Cortex of kidney (tissue), 1 donor: ENCODE measurements around the gene SRSF4.

Experiments used
- DNase-seq: peaks from one replicate; lab custom pipeline; 2025; lab: John Stamatoyannopoulos, UW

Gene SRSF4

DNA sequence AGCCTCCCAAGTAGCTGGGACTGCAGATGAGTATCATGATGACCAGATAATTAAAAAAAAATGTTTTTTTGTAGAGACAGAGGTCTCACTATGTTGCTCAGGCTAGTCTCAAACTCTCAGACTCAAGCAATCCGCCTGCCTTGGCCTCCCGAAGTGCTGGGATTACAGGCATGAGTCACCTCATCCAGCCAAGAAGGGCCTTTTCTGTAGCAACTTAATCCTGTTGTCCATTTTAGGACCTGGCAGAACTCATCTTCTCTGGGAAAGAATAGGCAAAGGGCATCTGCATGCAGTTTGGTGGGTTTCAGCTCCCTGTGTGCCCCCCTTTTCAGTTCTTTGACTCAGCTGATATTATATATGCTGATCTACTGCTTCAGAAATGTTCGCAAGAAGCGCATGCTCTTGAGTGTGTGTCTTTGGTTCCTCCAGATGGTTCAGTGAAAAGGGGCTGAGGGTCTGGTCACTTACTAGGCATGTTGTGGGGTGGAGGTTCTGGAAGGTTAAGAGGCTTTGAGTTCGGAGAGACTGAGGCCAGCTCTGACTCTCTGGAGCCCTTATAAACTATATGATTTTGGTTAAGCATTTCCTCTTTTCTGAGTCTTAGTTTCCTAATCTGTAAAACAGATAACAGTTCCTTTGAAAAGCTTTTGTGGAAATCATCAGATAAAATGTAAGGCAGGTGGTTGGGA, 19.4 kb upstream of the SRSF4 start:
- no peak for DNase-seq

DNA sequence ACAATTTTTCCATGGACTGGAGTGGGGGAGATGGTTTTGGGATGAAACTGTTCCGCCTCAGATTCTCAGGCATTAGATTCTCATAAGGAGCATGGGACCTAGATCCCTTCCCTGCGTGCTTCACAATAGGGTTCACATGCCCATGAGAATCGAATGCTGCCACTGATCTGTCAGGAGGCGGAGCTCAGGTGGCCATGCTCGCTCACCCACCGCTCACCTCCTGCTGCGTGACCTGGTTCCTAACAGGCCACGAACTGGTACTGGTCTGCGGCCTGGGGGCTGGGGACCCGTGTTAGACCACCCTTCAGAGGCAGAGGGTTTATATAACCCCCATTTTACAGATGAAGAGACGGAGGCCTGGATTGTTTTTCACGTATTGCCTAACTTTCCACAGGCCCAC, 16.3 kb upstream of the SRSF4 start:
- no peak for DNase-seq

DNA sequence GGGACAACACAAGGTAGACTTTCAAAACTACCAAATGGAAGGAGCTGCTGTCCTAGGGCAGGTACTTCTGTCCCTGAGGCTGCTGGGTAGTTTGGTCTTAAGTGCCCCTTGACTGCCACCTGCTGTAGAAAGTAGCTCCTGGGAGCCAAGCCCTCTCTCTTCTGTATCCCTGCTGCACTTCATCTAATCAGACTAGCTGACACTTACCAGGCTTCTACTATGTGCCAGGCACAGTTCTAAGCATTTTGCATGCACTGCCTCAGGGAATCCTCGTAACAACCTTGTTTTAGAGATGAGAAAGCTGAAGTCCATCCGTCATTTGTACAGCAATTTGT, 15.9 kb upstream of the SRSF4 start:
- no peak for DNase-seq

DNA sequence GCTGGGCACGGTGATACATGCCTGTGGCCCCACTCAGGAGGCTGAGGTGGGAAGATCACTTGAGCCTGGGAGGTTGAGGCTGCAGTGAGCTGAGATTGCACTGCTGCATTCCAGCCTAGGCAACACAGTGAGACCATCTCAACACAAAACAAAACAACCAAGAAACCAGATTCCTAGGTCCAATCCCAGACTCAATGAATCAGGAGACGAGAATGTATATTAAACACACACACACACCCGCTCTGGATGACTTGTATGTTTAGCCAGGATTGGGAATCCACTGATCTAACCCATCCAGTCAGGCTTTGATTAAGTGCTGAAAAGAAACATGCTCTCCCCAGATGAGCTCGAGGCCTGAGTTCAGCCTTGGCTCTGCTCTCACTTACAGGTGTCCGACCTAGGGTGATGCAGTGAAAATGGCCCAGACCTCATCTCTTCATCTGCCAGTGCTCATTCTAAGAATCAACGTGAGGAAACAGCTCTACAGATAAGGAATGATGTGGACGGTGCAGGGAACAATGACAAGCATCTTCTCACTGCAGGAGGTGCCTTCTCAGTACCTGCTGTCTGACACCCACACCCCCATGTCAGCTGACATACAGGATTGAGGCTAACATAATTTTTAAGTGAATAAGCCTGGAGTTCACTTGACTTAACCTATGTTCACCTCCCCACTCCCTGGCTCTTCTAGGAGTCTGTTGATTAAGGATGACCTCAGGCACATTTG, 15.3 kb upstream of the SRSF4 start:
- no peak for DNase-seq

DNA sequence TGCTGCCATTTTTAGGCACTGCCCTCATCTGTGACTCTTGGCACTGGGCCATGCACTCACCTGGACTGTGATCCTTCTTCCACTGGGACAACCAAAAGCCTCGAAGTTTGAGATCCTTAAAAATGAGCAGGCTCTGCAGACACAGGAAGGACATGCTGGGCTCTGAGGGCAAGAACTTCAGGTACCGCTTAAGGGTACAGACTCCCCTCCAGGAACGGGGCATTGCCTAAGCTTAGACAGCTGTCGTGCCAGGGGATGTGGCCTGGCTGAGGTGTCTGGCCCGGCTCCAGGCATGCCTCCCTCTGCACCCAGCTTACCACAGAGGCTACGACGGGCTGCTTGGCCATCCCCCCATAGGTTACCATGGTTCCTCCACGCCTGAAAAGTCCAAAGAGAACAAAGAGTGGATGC, 14.2 kb upstream of the SRSF4 start:
- DNase-seq, result no peak

DNA sequence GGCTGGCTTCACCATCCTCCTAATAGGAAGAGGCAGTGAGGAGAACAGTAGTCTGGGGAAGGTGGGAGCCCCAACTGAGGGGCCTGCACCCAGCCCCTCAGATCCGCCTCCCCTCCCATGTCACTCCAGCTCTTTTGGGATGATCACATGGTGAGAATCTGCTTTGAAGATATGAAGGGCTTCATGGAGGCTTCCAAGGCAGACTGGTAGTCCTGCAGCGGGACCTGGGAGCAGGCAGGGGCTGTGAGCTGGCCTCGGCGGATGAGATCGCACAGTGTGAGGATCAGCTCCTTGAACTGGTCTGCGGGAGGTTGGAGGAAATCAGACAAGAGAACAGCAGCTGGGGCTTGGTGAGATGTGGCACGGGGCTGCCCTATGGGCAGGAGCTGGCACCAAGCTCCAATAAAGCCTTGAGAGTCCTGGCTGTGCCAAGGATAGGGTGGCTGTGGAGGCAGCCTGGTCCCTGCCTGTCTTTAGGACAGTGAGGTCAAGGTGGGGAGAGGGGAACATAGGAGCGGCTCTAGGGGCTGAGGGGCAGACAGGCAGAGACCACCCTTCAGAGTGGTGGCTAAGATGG, 12.3 kb upstream of the SRSF4 start:
- no peak for DNase-seq

DNA sequence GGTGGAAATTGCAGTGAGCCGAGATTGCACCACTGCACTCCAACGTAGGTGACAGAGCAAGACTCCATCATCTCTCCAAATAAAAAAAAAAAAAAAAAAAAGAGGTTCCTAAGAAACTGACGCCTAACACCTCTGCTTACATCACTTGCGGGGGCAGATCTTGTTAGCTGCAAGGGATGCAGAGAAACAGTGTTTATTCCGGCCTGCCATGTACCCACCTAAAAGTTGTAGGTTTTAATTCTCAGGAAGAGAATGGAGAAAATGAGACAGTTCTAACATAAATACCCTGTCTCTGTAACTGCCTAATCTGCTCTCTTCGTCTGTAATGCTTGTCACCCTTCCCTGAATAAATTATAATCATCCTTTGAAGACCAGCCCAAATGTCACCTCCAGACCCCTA, 9.0 kb upstream of the SRSF4 start:
- no peak for DNase-seq

DNA sequence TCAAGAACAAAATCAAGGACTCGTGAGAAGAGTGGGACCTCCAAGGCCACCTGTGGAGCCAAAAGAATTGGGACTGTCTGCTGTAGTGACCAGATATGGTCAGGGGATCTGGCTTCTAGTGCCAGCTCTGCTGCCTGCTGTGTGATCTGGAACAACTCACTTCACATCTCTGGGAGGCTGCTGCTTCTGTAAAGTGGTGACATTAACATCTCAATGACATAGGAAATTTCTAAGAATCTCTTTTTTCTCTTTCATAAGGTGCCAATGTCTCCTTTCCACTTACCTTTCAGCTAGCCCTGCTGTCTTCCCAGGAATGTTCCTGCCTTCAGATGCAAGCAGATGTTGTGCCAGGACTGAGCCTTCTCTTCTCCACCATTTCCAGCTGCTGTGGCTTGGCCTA, 5.0 kb upstream of the SRSF4 start:
- DNase-seq, result no peak

DNA sequence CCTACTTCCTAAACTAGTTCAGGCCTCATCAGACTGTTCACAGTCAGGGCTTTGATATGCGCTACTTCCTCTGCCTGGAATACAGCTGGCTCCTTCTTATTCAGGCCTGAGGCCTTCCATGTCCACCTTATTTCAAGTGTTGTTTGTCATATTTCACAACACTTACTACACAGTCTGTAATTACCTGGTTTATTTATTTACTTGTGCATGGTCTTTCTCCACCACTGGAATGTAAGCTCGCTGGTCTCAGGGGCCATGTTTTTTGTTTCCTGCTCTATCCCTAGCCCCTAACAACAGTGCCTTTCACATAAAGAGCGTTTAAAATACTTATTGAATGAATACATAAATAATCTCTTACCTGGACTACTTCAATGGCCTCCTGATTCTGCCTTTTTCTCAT, 4.6 kb upstream of the SRSF4 start:
- no peak for DNase-seq

DNA sequence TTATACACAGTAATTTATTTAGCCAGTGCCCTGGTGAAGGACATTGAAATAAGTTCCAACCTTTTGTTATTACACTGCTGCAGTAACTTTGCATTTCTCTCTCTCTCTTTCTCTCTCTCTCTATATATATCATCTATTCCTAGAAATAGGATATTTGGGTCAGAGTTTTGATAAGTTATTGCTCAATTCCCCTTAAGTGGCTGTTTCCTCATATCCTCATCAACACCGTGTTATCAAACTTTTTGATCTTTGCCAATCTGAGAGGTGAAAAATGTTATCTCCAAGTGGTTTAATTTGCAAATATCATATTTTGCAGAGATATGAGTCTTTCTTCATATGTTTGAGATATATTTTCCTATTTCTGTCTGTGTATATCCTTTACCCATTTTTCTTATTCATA, 1.6 kb upstream of the SRSF4 start:
- no peak for DNase-seq

DNA sequence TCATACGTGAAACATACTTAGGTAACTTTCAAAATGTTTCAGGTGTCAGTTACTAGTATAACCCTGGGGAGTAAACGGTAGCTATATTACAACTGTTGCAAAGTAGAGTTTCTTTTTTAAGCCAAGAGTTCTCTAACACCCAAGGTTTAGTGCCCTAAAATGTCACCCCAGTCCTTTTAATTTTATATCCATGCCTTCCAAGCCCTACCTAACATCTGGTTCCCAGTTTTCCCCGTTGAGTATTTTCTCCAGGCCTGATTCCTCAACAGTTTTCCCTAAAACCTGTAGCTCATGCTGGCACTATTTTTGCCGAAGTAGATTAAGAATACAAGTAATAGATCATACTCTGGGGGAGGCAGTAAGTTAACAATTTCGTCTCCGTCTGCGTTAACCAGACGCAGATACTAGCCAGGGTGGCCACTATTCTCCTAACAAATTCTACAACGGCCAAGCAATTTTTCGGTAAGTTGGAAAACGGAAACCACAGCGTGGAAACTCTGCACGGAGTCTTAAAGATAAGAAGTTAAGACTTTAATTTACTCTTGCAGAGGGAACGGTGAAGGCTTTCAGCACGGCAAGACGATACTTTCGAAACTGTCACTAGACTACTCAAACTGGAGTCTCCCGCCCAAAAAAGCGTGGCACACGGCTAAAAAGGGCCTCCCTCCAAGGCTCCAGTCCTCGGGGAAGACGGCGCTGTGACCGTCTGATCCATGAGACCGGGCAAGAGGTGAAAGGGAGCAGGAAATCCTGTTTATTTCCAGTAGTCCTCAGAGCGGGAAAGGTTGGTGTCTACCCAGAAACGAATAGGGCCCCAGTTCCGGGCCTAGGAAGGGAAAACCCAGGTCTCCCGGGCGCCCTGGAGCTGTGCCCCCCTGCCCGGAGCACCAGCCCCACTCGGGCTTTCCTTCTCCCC, 945 bp downstream of the SRSF4 start:
- no peak for DNase-seq

DNA sequence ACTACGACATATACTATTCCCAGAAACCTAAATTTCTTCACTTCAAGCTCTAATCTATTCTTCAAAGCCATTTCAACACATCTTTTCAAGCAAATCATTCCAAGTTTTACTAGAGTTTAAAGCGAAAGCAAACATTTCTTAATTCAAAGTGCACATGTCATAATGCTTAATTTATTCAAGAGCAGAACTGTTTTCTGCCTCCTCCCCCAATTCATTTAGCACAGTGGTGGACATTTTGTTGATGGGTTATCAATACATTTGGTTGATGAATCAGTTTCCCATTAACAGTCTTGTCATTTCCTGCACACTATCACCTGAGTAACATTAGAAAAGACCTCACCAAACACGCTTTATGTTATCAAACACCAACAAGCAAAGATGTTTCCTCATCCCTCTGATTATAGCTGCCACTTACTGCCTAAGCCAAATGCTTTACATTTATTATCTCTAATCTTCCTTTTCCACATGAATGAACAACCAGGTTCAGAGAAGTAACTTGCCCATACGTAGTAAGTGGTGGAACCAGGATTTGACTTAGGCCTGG, 2.0 kb downstream of the SRSF4 start:
- no peak for DNase-seq

DNA sequence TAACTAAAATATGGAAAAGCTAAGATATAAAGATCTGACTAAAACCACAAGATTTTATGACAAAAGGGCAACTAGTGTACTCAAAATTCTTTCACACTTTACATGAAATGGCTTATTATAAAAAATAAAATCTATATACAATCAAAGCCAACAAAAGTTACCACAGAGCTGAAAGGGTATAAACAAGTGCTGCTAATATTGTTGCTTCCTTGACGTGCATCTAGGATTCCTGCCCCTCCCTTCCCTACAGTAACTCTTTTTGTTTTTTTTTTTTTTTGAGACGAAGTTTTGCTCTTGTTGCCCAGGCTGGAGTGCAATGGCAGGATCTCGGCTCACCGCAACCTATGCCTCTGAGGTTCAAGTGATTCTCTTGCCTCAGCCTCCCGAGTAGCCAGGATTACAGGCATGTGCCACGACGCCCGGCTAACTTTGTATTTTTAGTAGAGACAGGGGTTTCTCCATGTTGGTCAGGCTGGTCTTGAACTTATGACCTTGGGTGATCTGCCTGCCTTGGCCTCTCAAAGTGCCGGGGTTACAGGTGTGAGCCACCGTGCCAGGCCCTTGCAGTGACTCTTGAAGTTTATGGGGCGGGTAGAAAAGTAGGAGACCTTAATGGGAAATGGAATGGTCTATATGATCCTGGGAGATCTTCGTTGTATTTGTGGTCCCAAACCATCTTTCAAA, 4.5 kb downstream of the SRSF4 start:
- DNase-seq, result no peak

DNA sequence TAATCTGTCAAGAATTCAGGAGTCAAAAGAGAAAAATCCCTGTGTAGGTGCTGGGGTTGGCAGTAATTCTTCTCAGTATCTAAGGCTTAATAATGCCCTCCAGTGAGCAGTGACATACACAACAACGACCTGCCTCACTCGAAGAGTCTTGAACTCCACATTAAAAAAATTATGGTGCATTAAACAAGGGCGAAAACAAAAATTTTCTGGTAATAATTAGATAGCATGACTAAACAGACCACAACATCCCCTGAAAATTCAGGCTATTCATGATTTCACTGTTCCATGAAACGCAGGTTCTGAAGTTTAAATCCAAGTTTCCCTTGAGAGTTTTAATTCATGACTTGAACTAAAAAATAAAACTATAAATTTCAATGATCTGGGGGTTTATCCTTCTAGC, 5.1 kb downstream of the SRSF4 start:
- no peak for DNase-seq

DNA sequence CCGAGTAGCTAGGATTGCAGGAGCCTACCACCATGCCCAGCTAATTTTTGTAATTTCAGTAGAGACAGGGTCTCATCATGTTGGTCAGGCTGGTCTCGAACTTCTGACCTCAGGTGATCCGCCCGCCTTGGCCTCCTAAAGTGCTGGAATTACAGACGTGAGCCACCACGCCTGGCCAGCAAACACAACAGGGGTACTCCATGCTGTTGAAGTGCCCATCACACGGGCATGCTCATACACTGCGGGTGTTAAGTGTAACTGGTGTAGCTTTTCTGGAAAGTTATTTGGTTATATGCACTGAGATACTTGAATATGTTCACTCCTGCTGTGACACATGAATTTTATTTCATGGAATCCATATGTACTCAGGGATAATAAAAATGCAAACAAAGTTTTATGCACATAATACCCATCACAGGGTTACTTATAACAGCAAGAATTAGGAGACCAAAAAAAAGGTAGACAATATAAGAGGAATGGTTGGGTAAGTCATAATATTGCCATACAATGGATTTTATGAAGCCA, 9.2 kb downstream of the SRSF4 start:
- DNase-seq, result no peak

DNA sequence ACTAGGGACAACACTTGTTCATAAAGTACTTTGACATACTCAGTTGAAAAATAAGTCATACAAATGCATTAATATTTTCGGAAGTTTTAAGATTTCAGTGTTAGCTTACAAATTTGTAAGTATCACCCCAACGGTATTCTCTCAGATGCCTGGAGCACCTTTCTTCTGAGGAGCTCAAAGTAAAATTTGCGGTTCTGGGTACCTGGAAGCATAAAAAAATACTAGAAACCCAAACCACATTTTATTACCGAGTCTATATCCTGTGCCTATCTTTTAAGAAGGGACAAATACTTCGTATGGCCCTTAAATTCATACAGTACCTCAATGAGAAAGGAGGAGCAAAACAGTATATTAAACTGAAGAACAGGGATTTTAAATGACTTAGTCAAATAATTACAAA, 10.2 kb downstream of the SRSF4 start:
- DNase-seq, result no peak

DNA sequence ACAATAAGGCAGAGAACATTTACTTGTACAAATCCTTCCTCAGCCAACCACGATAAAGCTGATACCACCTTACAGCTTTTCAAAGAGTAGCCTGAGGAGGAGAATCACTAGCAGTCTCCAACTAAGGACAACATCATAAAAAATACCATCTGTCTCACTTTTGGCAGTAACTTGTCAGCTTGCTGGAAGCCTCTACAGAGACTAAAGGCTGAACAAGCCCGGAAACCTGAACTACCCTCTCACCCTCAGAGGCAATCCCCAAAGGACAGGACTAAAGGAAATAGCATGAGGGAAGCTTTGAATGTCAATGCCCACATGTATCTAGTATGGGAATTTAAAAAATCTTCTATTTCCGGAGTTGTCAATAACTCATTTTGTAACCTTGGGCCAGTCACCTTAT, 10.6 kb downstream of the SRSF4 start:
- DNase-seq, result no peak

DNA sequence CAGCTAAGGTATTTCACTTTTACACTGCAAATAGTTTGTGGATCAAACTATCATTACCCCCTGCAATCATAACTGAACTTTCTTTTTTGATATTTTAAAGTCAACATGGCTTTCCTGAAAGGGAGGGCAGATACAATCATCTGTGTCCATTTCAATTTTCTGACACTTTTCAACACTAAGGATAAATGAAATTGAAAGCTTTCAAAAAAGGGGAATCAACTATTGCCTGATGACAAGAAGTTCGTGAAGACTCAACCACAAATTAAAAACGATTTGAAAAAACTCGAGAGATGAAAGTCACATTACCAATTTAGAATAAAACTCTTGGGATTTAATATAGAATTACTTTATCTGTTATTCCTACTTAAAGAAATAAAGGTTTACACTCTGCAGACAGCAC, 11.7 kb downstream of the SRSF4 start:
- DNase-seq, result no peak

DNA sequence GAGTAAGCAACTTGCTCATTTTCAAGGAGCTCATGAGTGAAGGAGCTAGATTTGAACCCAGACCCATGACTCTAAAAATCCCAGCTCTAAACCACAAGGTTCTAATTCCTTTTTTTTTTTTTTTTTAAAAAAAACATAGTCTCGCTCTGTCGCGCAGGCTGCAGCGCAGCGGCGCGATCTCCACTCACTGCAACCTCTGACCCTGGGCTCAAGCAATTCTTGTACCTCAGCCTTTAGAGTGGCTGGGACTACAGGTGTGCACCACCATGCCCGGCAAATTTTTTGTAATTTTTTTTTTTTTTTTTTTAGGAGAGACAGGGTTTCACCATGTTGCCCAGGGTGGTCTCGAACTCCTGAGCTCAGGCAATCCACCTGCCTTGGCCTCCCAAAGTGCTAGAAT, 13.8 kb downstream of the SRSF4 start:
- no peak for DNase-seq

DNA sequence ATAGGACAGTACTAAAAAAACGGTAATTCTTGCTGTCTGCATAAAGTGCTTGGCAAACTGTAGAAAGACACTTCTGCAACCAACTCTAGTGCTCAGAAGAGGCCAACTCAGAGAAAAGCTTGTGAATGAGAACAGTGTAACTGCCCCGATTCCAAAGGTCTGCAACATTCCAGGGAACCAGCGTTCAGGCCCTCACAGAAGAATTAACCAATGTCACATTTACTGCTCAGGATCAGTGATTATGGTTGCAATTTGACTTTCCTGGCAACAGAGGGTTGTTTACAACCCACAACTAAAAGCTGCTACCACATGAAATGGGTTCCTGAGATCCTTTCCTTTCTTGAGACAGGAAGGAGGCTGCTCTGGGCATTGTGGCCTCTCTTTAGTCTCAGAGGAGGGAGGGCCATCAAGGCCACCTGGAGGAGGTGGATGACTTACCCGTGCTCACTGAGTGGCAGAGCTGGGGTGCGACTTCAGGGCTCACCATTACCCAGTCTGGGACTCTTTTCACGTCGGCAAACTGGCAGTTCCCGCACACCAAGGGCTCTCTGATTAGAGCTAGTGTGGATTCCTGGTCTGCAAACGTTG, 15.3 kb downstream of the SRSF4 start:
- no peak for DNase-seq

DNA sequence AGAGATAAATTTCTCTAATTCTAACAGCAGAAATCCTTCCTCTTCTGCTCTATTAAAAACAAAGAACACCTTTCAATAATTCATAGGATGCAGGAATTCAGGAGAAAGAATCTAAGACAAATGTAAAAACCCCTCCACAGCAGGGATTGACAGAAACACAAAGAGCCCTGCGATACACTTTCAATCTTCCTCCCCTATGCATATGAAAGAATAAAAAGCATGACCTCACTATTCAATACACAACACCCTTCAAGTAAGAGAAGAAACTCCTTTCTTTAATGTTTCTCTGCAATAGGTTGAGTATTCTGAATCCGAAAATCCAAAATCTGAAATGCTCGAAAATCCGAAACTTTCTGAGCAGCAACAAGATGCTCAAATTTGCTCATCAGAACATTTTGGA, 17.1 kb downstream of the SRSF4 start:
- DNase-seq, result no peak
